HepG2 (cell line): ENCODE data around the gene ZNF3. TPM values are rescaled to one million over a fixed set of nuclear protein-coding genes. Genes with fewer than 3 reads are reported as not detected.

ENCODE experiments used
- BATF2 ChIP-seq: sonication (generic); formaldehyde crosslinking; IDR thresholded peaks from 2 replicates; pipeline ENCODE4 v1.8.0; 2022; ENCODE audit warnings: mild to moderate bottlenecking, missing genetic modification reagents, moderate library complexity
- E2F1 ChIP-seq: sonication (generic); formaldehyde crosslinking; IDR thresholded peaks from 2 replicates; pipeline ENCODE4 v1.5.0; 2020; ENCODE audit warnings: missing genetic modification reagents
- ELF4 ChIP-seq: sonication (generic); formaldehyde crosslinking; IDR thresholded peaks from 2 replicates; pipeline ENCODE4 v1.5.0; 2020; ENCODE audit warnings: missing genetic modification reagents, mild to moderate bottlenecking, moderate library complexity, borderline replicate concordance
- FOXC1 ChIP-seq: sonication (generic); formaldehyde crosslinking; IDR thresholded peaks from 2 replicates; pipeline ENCODE4 v1.8.0; 2022; ENCODE audit warnings: mild to moderate bottlenecking, missing genetic modification reagents, borderline replicate concordance
- HNF1B ChIP-seq: sonication (generic); formaldehyde crosslinking; IDR thresholded peaks from 2 replicates; pipeline ENCODE4 v1.5.1; 2020; ENCODE audit warnings: mild to moderate bottlenecking, moderate library complexity, missing genetic modification reagents
- HOXA3 ChIP-seq: sonication (generic); formaldehyde crosslinking; IDR thresholded peaks from 2 replicates; pipeline ENCODE4 v1.5.0; 2020; ENCODE audit warnings: missing genetic modification reagents
- HOXA5 ChIP-seq: sonication (generic); formaldehyde crosslinking; IDR thresholded peaks from 2 replicates; pipeline ENCODE4 v1.4.0; 2020; ENCODE audit warnings: missing genetic modification reagents
- IRF1 ChIP-seq: sonication (generic); formaldehyde crosslinking; IDR thresholded peaks from 2 replicates; pipeline ENCODE4 v1.4.0; 2020; ENCODE audit warnings: low read depth, mild to moderate bottlenecking, missing genetic modification reagents
- JUNB ChIP-seq: sonication (generic); formaldehyde crosslinking; IDR thresholded peaks from 2 replicates; pipeline ENCODE4 v1.8.0; 2022; ENCODE audit warnings: missing genetic modification reagents, mild to moderate bottlenecking, borderline replicate concordance
- JUND ChIP-seq: sonication (generic); formaldehyde crosslinking; IDR thresholded peaks from 2 replicates; pipeline ENCODE4 v1.8.0; 2022; ENCODE audit warnings: mild to moderate bottlenecking, missing genetic modification reagents
- KDM4B ChIP-seq: sonication (generic); formaldehyde crosslinking; IDR thresholded peaks from 2 replicates; pipeline ENCODE4 v1.4.0; 2020; ENCODE audit warnings: missing genetic modification reagents
- MED13 ChIP-seq: sonication (generic); formaldehyde crosslinking; IDR thresholded peaks from 2 replicates; pipeline ENCODE4 v1.5.0; 2020; ENCODE audit warnings: missing genetic modification reagents
- MYNN ChIP-seq: sonication (generic); formaldehyde crosslinking; IDR thresholded peaks from 2 replicates; pipeline ENCODE4 v1.4.0; 2020; ENCODE audit warnings: mild to moderate bottlenecking, low read depth, missing genetic modification reagents
- NFRKB ChIP-seq: fragments of 450-650 bp; IDR thresholded peaks from 2 replicates; pipeline ENCODE4 v1.6.1; 2017
- POLR2AphosphoS2 ChIP-seq: IDR thresholded peaks from 2 replicates; pipeline ENCODE4 v1.6.1; 2011; ENCODE audit warnings: low read depth, low read length, improper control_type of control experiment
- RARG ChIP-seq: sonication (generic); formaldehyde crosslinking; IDR thresholded peaks from 2 replicates; pipeline ENCODE4 v1.4.0; 2020; ENCODE audit warnings: low read depth, mild to moderate bottlenecking, missing genetic modification reagents
- RBM39 ChIP-seq: fragments of 200-400 bp; formaldehyde crosslinking; IDR thresholded peaks from one replicate; pipeline ENCODE4 v1.6.1; 2018; ENCODE audit warnings: antibody characterized with exemption, mild to moderate bottlenecking, low read depth, low read length; ENCODE audit not compliant: poor library complexity, severe bottlenecking
- RELA ChIP-seq: sonication (generic); formaldehyde crosslinking; IDR thresholded peaks from 2 replicates; pipeline ENCODE4 v1.4.0; 2020; ENCODE audit warnings: missing genetic modification reagents
- ZNF646 ChIP-seq: sonication (generic); formaldehyde crosslinking; IDR thresholded peaks from 2 replicates; pipeline ENCODE4 v1.9.0; 2021; ENCODE audit warnings: mild to moderate bottlenecking, missing genetic modification reagents
- ZNF878 ChIP-seq: sonication (generic); formaldehyde crosslinking; IDR thresholded peaks from 2 replicates; pipeline ENCODE4 v1.8.1; 2023; ENCODE audit warnings: mild to moderate bottlenecking, missing genetic modification reagents, moderate library complexity
- ZSCAN21 ChIP-seq: sonication (generic); formaldehyde crosslinking; IDR thresholded peaks from 2 replicates; pipeline ENCODE4 v1.8.0; 2022; ENCODE audit warnings: mild to moderate bottlenecking, missing genetic modification reagents, moderate library complexity, borderline replicate concordance
- polyA plus RNA-seq, 8 experiments: library from polyadenylated mRNA; depleted of rRNA in 3 of 8; stranded (reverse) in 7 of 8; unstranded in 1 of 8; fragments of >200 nt; fragmentation: Illumina TruSeq in 4 of 8; extraction: Trizol in 4 of 8; gene quantifications; 2 replicates each; pipeline versions ENCODE4 v1.2.1 to v1.2.3, GENCODE V29; 2011 to 2016; ENCODE audit warnings: low read depth in 4 of 8, missing spikeins in 1 of 8, mixed read lengths in 1 of 8; ENCODE audit not compliant: insufficient read depth in 1 of 8
- total RNA-seq, 5 experiments: library from RNA; depleted of rRNA; stranded (reverse); fragments of >200 nt; fragmentation: Illumina TruSeq; extraction: Trizol; gene quantifications; 2 replicates each; pipeline ENCODE4 v1.2.3, GENCODE V29; 2016; ENCODE audit warnings: low read depth in 1 of 5

Gene ZNF3
- total and polyA plus RNA-seq, 2 of the 13 experiments (the other 11 are each of a cell fraction or from before 2014, with no cell fraction given), result 33.7 to 56.9 TPM

- TF ChIP-seq ZNF646, result no peak
- no peak for TF ChIP-seq MYNN (CRISPR knock-in tag)
- no peak for TF ChIP-seq KDM4B (CRISPR knock-in tag)
- TF ChIP-seq POLR2AphosphoS2, result no peak
- 0 out of 2 replicates have a peak, but pooled peaks have one; percentile 38 for TF ChIP-seq BATF2 (CRISPR knock-in tag)
- no peak for TF ChIP-seq IRF1
- no peak for TF ChIP-seq ZNF878 (CRISPR knock-in tag)
- no peak for TF ChIP-seq RELA (CRISPR knock-in tag)
- TF ChIP-seq RBM39, result no peak
- peak; percentile 70 for TF ChIP-seq HOXA3 (CRISPR knock-in tag)
- TF ChIP-seq HNF1B (CRISPR knock-in tag), result 0 out of 2 replicates have a peak, but pooled peaks have one; percentile 11
- TF ChIP-seq E2F1 (CRISPR knock-in tag), result no peak
- no peak for TF ChIP-seq MED13
- TF ChIP-seq HOXA5, result no peak
- TF ChIP-seq JUNB (CRISPR knock-in tag), result no peak; the same call in 1 of the 2 replicates
- no peak for TF ChIP-seq RARG (CRISPR knock-in tag)
- TF ChIP-seq ELF4 (CRISPR knock-in tag), result no peak
- no peak for TF ChIP-seq NFRKB
- no peak for TF ChIP-seq JUND (CRISPR knock-in tag)
- TF ChIP-seq ZSCAN21 (CRISPR knock-in tag), result 0 out of 2 replicates have a peak, but pooled peaks have one; percentile 55
- TF ChIP-seq FOXC1, result no peak
These were observed 40.5 kb upstream of the ZNF3 start (continued) for GRCh38 chr7:100122067-100122466.
